GM12875 (cell line): Measurements from ENCODE around the gene MED31.
A peak's percentile ranks its signal among the peaks of the same experiment; 100 is the strongest.

Source experiments
- H3K4me3 ChIP-seq: one replicate; pipeline ENCODE4 v1.5.1; 2011; ENCODE audit warnings: low read depth, low read length, control low read depth
- TF ChIP-seq, protein P1 (sequence below): IDR thresholded peaks from 2 replicates; pipeline ENCODE4 v1.5.1; 2011; ENCODE audit warnings: low read depth, mild to moderate bottlenecking, control low read depth, inconsistent platforms, low read length, moderate library complexity, borderline replicate concordance; ENCODE audit not compliant: insufficient read depth

The MED31 gene

DNA sequence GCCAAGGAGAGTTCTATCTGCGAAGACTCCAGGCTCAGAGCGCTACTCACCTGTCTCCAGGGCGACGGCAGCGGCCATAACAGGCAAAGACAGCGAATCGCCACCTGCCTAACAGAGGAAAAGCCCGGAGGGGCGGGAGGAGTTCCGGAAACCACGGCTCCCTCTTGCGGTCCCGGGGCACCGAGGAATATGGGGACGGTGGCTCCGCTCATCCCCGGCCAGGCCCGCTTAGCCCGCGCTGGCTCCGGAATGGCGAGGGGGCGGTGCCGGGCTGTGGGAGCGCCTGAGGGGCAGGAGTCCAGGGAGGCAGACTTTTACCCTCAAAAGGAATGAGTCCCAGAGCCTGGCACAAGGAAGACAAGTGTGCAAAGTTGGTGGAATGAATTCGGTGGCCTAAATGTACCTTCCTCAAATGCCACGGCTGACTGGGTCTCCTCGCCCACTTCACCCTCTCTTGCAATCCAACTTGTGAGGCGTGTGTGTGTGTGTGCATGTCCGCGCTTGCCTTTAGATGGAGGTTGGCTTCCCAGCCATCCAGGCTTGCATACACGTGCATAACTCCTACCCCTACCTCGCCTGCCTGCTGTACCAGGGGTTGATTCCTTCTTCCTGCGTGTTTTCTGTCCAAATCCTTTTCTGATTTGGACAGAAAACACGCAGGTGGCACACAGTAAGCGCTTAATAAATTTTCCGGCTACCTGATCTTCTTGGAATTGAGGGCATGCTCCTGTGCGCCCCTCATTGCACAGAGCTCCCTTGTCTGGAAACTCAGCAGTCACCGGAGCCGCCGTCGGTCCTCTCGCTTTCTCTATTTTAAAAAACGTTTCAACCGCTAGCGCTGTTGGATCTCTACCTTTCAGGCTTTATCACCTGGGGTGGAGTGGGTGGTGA is 3.7 kb upstream of the MED31 start:
- TF ChIP-seq, protein P1, sequence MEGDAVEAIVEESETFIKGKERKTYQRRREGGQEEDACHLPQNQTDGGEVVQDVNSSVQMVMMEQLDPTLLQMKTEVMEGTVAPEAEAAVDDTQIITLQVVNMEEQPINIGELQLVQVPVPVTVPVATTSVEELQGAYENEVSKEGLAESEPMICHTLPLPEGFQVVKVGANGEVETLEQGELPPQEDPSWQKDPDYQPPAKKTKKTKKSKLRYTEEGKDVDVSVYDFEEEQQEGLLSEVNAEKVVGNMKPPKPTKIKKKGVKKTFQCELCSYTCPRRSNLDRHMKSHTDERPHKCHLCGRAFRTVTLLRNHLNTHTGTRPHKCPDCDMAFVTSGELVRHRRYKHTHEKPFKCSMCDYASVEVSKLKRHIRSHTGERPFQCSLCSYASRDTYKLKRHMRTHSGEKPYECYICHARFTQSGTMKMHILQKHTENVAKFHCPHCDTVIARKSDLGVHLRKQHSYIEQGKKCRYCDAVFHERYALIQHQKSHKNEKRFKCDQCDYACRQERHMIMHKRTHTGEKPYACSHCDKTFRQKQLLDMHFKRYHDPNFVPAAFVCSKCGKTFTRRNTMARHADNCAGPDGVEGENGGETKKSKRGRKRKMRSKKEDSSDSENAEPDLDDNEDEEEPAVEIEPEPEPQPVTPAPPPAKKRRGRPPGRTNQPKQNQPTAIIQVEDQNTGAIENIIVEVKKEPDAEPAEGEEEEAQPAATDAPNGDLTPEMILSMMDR: no peak
- peak overlapping the region; percentile 32 for H3K4me3 ChIP-seq

DNA sequence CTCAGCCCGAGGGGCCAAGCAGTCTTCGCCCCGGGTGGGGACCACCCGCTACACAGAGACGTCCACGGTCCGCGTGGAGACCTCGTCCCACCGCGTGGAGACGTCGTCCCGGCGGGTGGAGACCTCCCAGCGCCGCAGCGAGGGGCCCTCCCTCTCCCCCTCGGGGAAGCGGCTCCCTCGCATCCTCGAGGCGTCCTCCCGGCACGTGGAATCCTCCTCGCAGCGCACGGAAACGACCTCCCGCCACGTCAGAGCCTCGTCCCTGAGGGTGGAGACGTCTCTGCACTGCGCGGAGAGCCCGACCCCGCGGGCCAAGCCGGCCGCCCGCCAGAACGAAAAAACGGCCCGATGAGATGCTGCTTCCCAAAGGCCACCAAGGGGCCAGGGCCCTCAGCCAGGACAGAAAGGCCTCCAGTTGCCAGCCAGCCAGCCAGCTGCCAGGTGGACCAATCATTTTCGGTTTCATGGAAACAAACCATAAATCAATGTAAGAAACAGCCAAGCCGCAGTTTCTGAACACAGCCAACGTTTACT is 581 bp upstream of the MED31 start:
- peak overlapping the region; percentile 61 for H3K4me3 ChIP-seq
- TF ChIP-seq, protein P1: no peak

DNA sequence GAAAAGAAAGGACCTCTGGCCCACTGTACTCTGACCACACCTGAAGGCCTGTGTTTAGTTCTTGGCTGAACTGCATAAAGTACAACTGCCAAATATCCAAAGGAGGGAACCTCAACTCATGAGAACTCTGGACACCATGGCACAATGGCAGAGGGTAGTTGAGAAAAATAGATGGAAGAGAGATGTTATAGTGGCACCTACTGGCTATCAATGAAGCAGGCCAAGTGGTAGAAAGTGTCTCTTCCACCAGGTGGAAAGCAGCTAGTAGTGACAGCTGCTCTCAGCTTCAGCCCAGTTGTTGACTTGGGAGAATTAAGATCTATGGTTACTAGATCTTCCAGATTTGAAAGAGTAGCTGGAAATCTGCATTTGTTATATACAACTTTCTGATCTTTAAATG is 3.2 kb downstream of the MED31 start:
- no peak overlapping the region for H3K4me3 ChIP-seq
- TF ChIP-seq, protein P1: no peak

DNA sequence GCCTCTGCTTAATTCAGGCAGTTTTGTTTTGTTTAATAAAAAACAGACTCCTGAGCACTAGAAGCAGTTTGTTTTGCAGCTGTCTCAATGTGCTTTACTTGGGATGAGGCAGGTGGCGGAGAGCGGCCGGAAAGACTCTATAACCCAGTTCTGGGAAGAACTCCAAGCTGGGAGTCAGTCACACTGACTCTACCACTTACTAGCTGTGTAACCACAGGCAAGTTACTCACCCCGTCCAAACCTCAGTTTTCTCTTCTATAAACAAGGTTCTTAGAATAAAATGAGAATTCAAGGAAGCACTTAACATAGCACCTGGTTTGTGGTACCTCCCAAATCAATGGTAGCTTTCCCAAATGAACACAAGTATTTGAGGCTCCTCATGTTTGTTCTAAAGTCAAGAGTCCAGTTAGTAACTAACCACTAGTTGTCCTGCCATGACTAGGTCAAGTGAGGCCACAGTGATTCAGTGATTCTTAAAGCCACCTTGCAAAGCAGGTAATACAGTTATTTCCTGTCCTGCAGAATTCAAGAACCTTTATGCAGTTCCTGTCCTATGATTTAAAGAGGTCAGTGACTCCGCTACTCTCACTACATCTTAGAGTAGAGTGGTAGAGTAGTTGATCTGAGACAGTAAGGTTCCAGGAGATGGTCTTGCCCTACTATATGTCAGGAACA is 7.8 kb downstream of the MED31 start:
- H3K4me3 ChIP-seq: no peak overlapping the region
- TF ChIP-seq, protein P1: no peak

DNA sequence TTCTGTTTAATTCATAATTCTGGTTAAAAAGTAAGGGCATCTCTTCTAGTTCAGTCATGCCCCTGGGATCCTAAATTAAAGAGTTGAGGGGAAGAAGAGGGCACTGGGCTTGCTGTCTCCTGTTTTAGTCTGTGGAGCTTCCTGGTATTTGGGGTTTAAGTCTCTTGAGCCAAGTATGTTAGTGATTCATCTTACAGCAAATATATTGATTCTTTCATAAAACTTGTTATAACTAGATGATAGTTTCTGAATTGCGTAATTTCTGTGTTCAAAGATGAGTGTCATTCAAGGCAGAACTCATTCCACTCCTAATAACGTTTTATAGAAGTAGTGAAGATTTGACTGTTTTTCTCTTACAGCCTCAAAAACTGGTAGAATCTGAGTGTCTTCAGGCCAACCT is 8.8 kb downstream of the MED31 start:
- H3K4me3 ChIP-seq: no peak overlapping the region
- TF ChIP-seq, protein P1: no peak

DNA sequence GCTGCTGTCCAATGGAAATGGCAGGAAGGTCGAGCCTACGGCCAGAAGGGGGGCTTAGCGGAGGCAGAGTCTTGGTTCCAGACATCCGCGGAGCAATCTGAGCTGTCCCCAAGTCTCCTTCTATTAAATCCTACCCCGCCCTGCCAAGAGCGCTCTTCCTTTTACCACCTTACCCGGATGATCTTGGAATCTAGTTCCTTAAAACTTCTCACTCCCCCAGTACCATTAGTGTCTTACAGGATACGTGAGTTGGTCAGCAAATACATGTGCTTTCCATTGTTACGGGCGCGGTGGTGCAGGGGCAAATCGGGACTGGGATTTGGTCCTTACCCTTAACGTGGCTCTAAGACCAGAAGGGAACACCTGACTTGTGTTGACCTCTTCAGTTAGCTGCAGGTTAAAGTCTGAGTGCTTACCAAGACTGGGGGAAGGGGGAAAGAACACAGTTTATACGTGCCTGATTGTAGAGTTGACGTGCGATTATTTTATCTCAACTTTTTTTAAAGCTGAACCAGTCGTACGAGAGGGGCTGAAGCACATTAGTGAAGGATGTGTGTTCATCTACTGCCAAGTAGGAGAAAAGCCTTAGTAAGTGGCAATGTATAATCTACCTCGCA is 10.1 kb downstream of the MED31 start:
- peak overlapping the region; percentile 69 for H3K4me3 ChIP-seq
- TF ChIP-seq, protein P1: no peak
